GM12892 (cell line): Measurements from ENCODE around the gene PLPP2.

Experiments
- POLR2A ChIP-seq: IDR thresholded peaks from 2 replicates; pipeline ENCODE4 v1.6.1; 2011; ENCODE audit warnings: low read depth, low read length, control low read depth
- POLR2AphosphoS5 ChIP-seq: IDR thresholded peaks from 2 replicates; pipeline ENCODE4 v1.6.1; 2011; ENCODE audit warnings: low read depth, low read length, control low read depth
- TAF1 ChIP-seq: IDR thresholded peaks from 2 replicates; pipeline ENCODE4 v1.6.1; 2011; ENCODE audit warnings: low read depth, mild to moderate bottlenecking, control low read depth, low read length, borderline replicate concordance

GRCh38 chr19:279656-280055, 11.5 kb downstream of the PLPP2 start:
- no peak for TF ChIP-seq TAF1
- TF ChIP-seq POLR2AphosphoS5: no peak
- TF ChIP-seq POLR2A: no peak
